ENCODE measurements around the gene KLHL29.

- TF ChIP-seq EZH2 (IDR thresholded peaks at IDR 0.05; ENCODE audit: low read length, unreplicated experiment), result no peak
- TF ChIP-seq CTCF (conservative IDR thresholded peaks at IDR 0.05; ENCODE audit: low read depth, low read length), result no peak
These were observed 334.7 kb downstream of the KLHL29 start for GRCh38 chr2:23719716-23720115.
